ENCODE data around the gene COL23A1. TPM values are rescaled to one million over a fixed set of nuclear protein-coding genes. Genes with fewer than 3 reads are reported as not detected.

The COL23A1 gene
- total and polyA plus RNA-seq, 2 of the 8 experiments (the other 6 are each of a cell fraction or from before 2014, with no cell fraction given) = 3.1 to 4.7 TPM

DNA sequence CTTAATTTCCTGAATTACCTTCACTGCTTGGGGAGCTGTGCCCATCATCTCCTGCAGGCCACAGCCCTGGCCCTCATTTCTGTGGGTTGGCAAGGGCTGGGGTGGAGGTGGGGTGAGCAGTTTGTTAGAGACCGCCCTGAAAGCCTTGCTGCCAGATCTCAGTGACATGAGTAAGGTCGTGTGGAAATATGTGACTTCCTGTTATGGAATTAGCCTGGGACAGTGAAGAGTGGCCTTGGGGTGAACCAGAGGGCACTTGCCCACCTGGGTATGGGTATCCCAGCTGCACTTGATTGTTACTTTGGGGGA, 388.3 kb downstream of the COL23A1 start:
- peaks cover 16% of the 10 kb centered on the region in 2 experiments for H4K20me1 ChIP-seq (replicated peaks in 1 of 2; ENCODE audit: control insufficient read depth in 1 of 2, insufficient read depth in 2 of 2, low read length in 2 of 2)
- no peak overlapping the region for H3K27ac ChIP-seq (ENCODE audit: low read depth, low read length)
- H4K5ac ChIP-seq (ENCODE audit: insufficient read length, low read depth, low read length) = no peak overlapping the region
- no peak overlapping the region for H2AK5ac ChIP-seq (ENCODE audit: low read depth, low read length)
- H3K9me3 ChIP-seq (ENCODE audit: insufficient read depth in 2 of 2, low read depth in 1 of 2, low read length in 1 of 2) = no peaks in the 10 kb centered on the region
- ChIA-PET POLR2A (ENCODE audit: partially characterized antibody) (interaction anchor here (1.2 to 38.5 kb wide), 6 partner anchors 1 to 49 kb away, joined by 3 to 985 read pairs (median 8); partner anchors contain the start of genes GMCL2, HNRNPAB, NHP2 and PHYKPL), CTCF (ENCODE audit: partially characterized antibody) (interaction anchor here (0.7 to 2.9 kb wide), 9 partner anchors 9 to 127 kb away, joined by 3 to 16 read pairs (median 3); no protein-coding TSS in a partner anchor)
- peaks cover 24 to 26% of the 10 kb centered on the region in 2 experiments for H3K79me2 ChIP-seq (ENCODE audit: control insufficient read depth in 1 of 2, insufficient read depth in 2 of 2, low read length in 2 of 2)
- no peak overlapping the region for H2AFZ ChIP-seq (ENCODE audit: low read length)
- no peak overlapping the region for H4K91ac ChIP-seq (replicated peaks; ENCODE audit: insufficient read length, low read length)
- H2BK12ac ChIP-seq (ENCODE audit: low read depth, low read length) = no peak overlapping the region
- FAIRE-seq (no peak), DNase-seq (ENCODE audit: low read depth in 1 of 2, low spot score in 2 of 2) (no peak)
- no peak overlapping the region for H3K23ac ChIP-seq (ENCODE audit: insufficient read length)
- no peak overlapping the region for H3K4me3 ChIP-seq (ENCODE audit: extremely low read depth in 1 of 4, insufficient read depth in 2 of 4, low read depth in 3 of 4, low read length in 4 of 4)
- H3K18ac ChIP-seq (ENCODE audit: extremely low read depth, low read length) = no peak overlapping the region
- H3K36me3 ChIP-seq (ENCODE audit: control insufficient read depth in 2 of 4, insufficient read depth in 4 of 4, low read length in 3 of 4) = peaks cover 8 to 17% (median 14%) of the 10 kb centered on the region in 4 experiments; a peak in 7 of 8 replicates
- H3K23me2 ChIP-seq (ENCODE audit: low read depth, low read length) = peaks cover 4% of the 10 kb centered on the region
- no peak overlapping the region for H2BK15ac ChIP-seq (ENCODE audit: low read length)
- H3K4ac ChIP-seq (replicated peaks; ENCODE audit: insufficient read length, low read depth, low read length) = no peak overlapping the region
- peaks cover 0 to 10% (median 4%) of the 10 kb centered on the region in 4 experiments; a peak in 5 of 7 replicates for H3K4me1 ChIP-seq (replicated peaks in 1 of 4; ENCODE audit: control insufficient read depth in 3 of 4, insufficient read depth in 4 of 4, low read length in 3 of 4)
- H3K79me1 ChIP-seq (ENCODE audit: low read depth, low read length) = peaks cover 4% of the 10 kb centered on the region
- no peak overlapping the region for H2BK120ac ChIP-seq (replicated peaks; ENCODE audit: low read depth, low read length)
- H2BK5ac ChIP-seq (ENCODE audit: low read depth, low read length) = no peak overlapping the region
- 85% methylated on average over 2 of the region's 2 CpGs; no CpG with 5 or more reads in 1 of the 2 experiments for WGBS, 2 experiments (ENCODE audit: extremely low coverage in 1 of 2, insufficient coverage in 1 of 2, insufficient read length in 1 of 2, insufficient replicate concordance in 2 of 2, low coverage in 1 of 2, low lambda C conversion rate in 2 of 2, missing lambda C conversion rate in 1 of 2)
- H4K8ac ChIP-seq (ENCODE audit: extremely low read depth, insufficient read depth, low read length) = no peak overlapping the region; the same call in 1 of the 2 replicates
- H3K4me2 ChIP-seq (ENCODE audit: insufficient read depth in 1 of 2, low read depth in 2 of 2, low read length in 2 of 2) = no peak overlapping the region
- no peaks in the 10 kb centered on the region for H3K27me3 ChIP-seq (replicated peaks in 1 of 4; ENCODE audit: control insufficient read depth in 3 of 4, extremely low read depth in 1 of 4, insufficient read depth in 3 of 4, low read length in 3 of 4)
- no peak overlapping the region for H2BK20ac ChIP-seq (ENCODE audit: low read length)
- H3K56ac ChIP-seq (replicated peaks; ENCODE audit: insufficient read length, low read depth, low read length) = no peak overlapping the region
- no peak overlapping the region for H3K9ac ChIP-seq (replicated peaks in 1 of 4; ENCODE audit: extremely low read depth in 1 of 4, low read depth in 3 of 4, low read length in 3 of 4)
- H3K14ac ChIP-seq (ENCODE audit: insufficient read length) = no peak overlapping the region
- TF ChIP-seq SP4 (IDR thresholded peaks at IDR 0.05; ENCODE audit: low read length) (no peak), GTF2F1 (IDR thresholded peaks at IDR 0.05; ENCODE audit: borderline replicate concordance, low read depth, low read length) (no peak), NANOG (IDR thresholded peaks at IDR 0.05; ENCODE audit: insufficient read depth, low read depth, low read length, poor library complexity, severe bottlenecking) (no peak), SAP30 (IDR thresholded peaks at IDR 0.05; ENCODE audit: insufficient read depth, insufficient replicate concordance, low read length) (no peak), FOSL1 (IDR thresholded peaks at IDR 0.05; ENCODE audit: insufficient read depth, low read depth, low read length) (no peak)

Data from H1 (cell line).